CD14-positive monocyte (primary cell): ENCODE data around the gene FBXO41. TPM values are rescaled to one million over a fixed set of nuclear protein-coding genes. Genes with fewer than 3 reads are reported as not detected.
A peak's percentile ranks its signal among the peaks of the same experiment; 100 is the strongest.

Experiments used
- DNase-seq, 3 donors: peaks; one replicate each; pipeline ENCODE4 v3.0.0-alpha.2; 2011 to 2022
- H2AFZ ChIP-seq: 2 replicates; pipeline ENCODE4 v1.6.0; 2012; ENCODE audit warnings: mild to moderate bottlenecking, low read depth, low read length, inconsistent platforms; ENCODE audit not compliant: insufficient read depth, poor library complexity, severe bottlenecking
- H3K27ac ChIP-seq, 2 donors: 1 replicate in 1 of 2; 2 replicates in 1 of 2; pipeline ENCODE4 v1.5.1; 2012 to 2013; ENCODE audit warnings: low read length in 2 of 2, control low read depth in 1 of 2, inconsistent platforms in 1 of 2, low read depth in 1 of 2, mild to moderate bottlenecking in 1 of 2
- H3K27me3 ChIP-seq, 2 donors: one replicate each; pipeline versions ENCODE4 v1.6.0 to v1.6.1; 2011 to 2013; ENCODE audit warnings: low read length in 2 of 2; ENCODE audit not compliant: control insufficient read depth in 2 of 2, insufficient read depth in 2 of 2
- H3K36me3 ChIP-seq, 2 donors: replicated peaks in 1 of 2; 1 replicate in 1 of 2; 2 replicates in 1 of 2; pipeline versions ENCODE4 v1.5.1 to v1.6.1; 2012 to 2013; ENCODE audit warnings: low read length in 2 of 2, control low read depth in 1 of 2, inconsistent platforms in 1 of 2, mild to moderate bottlenecking in 1 of 2; ENCODE audit not compliant: insufficient read depth in 2 of 2, control insufficient read depth in 1 of 2
- H3K4me1 ChIP-seq, 2 donors: 1 replicate in 1 of 2; 2 replicates in 1 of 2; pipeline versions ENCODE4 v1.5.1 to v1.6.1; 2012 to 2013; ENCODE audit warnings: low read length in 2 of 2, control low read depth in 1 of 2, inconsistent platforms in 1 of 2, mild to moderate bottlenecking in 1 of 2, moderate library complexity in 1 of 2; ENCODE audit not compliant: insufficient read depth in 2 of 2, control insufficient read depth in 1 of 2
- H3K4me2 ChIP-seq: replicated peaks from 2 replicates; pipeline ENCODE3; 2012; ENCODE audit warnings: low read length, moderate library complexity, mild to moderate bottlenecking; ENCODE audit not compliant: poor library complexity, severe bottlenecking; ENCODE audit errors: extremely low read depth
- H3K4me3 ChIP-seq, 3 experiments: fragments of 200-600 bp in 1 of 3; sonication (generic) in 1 of 3; replicated peaks in 1 of 3; 1 replicate in 2 of 3; 2 replicates in 1 of 3; pipeline ENCODE4 v1.5.1; 2011 to 2013; ENCODE audit warnings: low read length in 3 of 3, mild to moderate bottlenecking in 3 of 3, control low read depth in 2 of 3, low read depth in 2 of 3, inconsistent platforms in 1 of 3, moderate library complexity in 1 of 3
- H3K79me2 ChIP-seq: 2 replicates; pipeline ENCODE4 v1.6.0; 2012; ENCODE audit warnings: mild to moderate bottlenecking, control low read depth, inconsistent platforms, low read length, moderate library complexity; ENCODE audit not compliant: insufficient read depth
- H3K9ac ChIP-seq: 2 replicates; pipeline ENCODE4 v1.6.0; 2017; ENCODE audit warnings: low read length, mild to moderate bottlenecking; ENCODE audit not compliant: insufficient read depth, poor library complexity, severe bottlenecking
- H3K9me3 ChIP-seq, 2 donors: replicated peaks in 1 of 2; 1 replicate in 1 of 2; 2 replicates in 1 of 2; pipeline versions ENCODE4 v1.5.1 to v1.6.1; 2012 to 2013; ENCODE audit warnings: low read length in 2 of 2, control low read depth in 1 of 2; ENCODE audit not compliant: control insufficient read depth in 1 of 2, insufficient read depth in 1 of 2
- H4K20me1 ChIP-seq: 2 replicates; pipeline ENCODE4 v1.6.0; 2012; ENCODE audit warnings: mild to moderate bottlenecking, low read length, control low read depth, moderate library complexity; ENCODE audit not compliant: insufficient read depth
- H3K27ac Mint-ChIP-seq, 7 donors: one replicate each; pipeline ENCODE4 v1.8.0; 2020; ENCODE audit warnings: mild to moderate bottlenecking in 7 of 7, mixed read lengths in 7 of 7, moderate library complexity in 6 of 7, inconsistent platforms in 2 of 7
- H3K27me3 Mint-ChIP-seq, 3 donors: one replicate each; pipeline ENCODE4 v1.8.0; 2021 to 2022; ENCODE audit warnings: low read depth in 3 of 3, mild to moderate bottlenecking in 3 of 3, mixed read lengths in 3 of 3, moderate library complexity in 3 of 3, inconsistent platforms in 1 of 3
- H3K36me3 Mint-ChIP-seq, 2 donors: one replicate each; pipeline ENCODE4 v1.8.0; 2020; ENCODE audit warnings: mixed read lengths in 2 of 2, inconsistent platforms in 1 of 2, mild to moderate bottlenecking in 1 of 2
- H3K4me1 Mint-ChIP-seq: one replicate; pipeline ENCODE4 v1.8.0; 2020; ENCODE audit warnings: mild to moderate bottlenecking, mixed read lengths
- H3K4me3 Mint-ChIP-seq, 2 donors: one replicate each; pipeline ENCODE4 v1.8.0; 2020; ENCODE audit warnings: mild to moderate bottlenecking in 2 of 2, mixed read lengths in 2 of 2, moderate library complexity in 1 of 2
- H3K9me3 Mint-ChIP-seq, 7 donors: one replicate each; pipeline ENCODE4 v1.8.0; 2020 to 2022; ENCODE audit warnings: mixed read lengths in 7 of 7, mild to moderate bottlenecking in 6 of 7, moderate library complexity in 6 of 7, inconsistent platforms in 2 of 7
- CTCF ChIP-seq: fragments of 200-600 bp; IDR thresholded peaks from one replicate; pipeline ENCODE4 v1.8.0; 2022; ENCODE audit warnings: antibody characterized with exemption, mild to moderate bottlenecking
- WGBS: methylation state at CpG from one replicate; pipeline ENCODE4 v1.1.5; 2013; ENCODE audit warnings: missing lambda C conversion rate; ENCODE audit not compliant: insufficient coverage; 5-methylcytosine and 5-hydroxymethylcytosine counted together
- intact Hi-C, 2 donors: fragments of 100-400 bp; cut with micrococcal nuclease; formaldehyde crosslinking; loops; one replicate each; pipeline versions ENCODE4 v1.15.0 to v1.15.1; 2023
- polyA plus RNA-seq, 3 donors: library from polyadenylated mRNA; depleted of rRNA in 1 of 3; unstranded in 2 of 3; stranded (reverse) in 1 of 3; fragments of 300-500 nt in 2 of 3; fragments of >200 nt in 1 of 3; fragmentation: Illumina TruSeq in 2 of 3; gene quantifications; 1 replicate in 2 of 3; 2 replicates in 1 of 3; pipeline ENCODE4 v1.2.3, GENCODE V29; 2012 to 2021

Gene FBXO41
- polyA plus RNA-seq, 3 donors = 0.29 to 17.1 (median 0.52) TPM

GRCh38 chr2:73225513-73226360 lies 58.5 kb downstream of the FBXO41 start:
- Histone ChIP-seq H3K9ac (peak overlapping the region; percentile 41), H3K4me3 (peak overlapping the region in 1 of 3 experiments; percentile 8), H4K20me1 (no peaks in the 10 kb centered on the region), H3K4me2 (peak overlapping the region; percentile 19), H3K27ac (peak overlapping the region; percentile 3 to 58), H3K4me1 (peaks cover 12 to 15% of the 10 kb centered on the region in 2 donors), H3K36me3 (peaks cover 8 to 46% of the 10 kb centered on the region in 2 donors), H3K79me2 (no peaks in the 10 kb centered on the region), H3K9me3 (no peaks in the 10 kb centered on the region), H3K27me3 (no peaks in the 10 kb centered on the region), H2AFZ (no peak overlapping the region)
- no peaks in the 10 kb centered on the region for H3K27me3 Mint-ChIP-seq
- H3K36me3 Mint-ChIP-seq = peaks cover 33% of the 10 kb centered on the region in 2 donors
- TF ChIP-seq CTCF = no peak
- intact Hi-C loops = no loop called here
- H3K9me3 Mint-ChIP-seq = no peaks in the 10 kb centered on the region
- peak in 1 of 3 donors; percentile 15 for DNase-seq
- 28% methylated on average over 5 of the region's 9 CpGs for WGBS
- peaks cover 12% of the 10 kb centered on the region for H3K4me1 Mint-ChIP-seq
- peak overlapping the region in 1 of 2 donors; percentile 2 for H3K4me3 Mint-ChIP-seq
- H3K27ac Mint-ChIP-seq = peak overlapping the region in 6 of 7 donors; percentile 35 to 74 (median 68)

- H3K4me3 Mint-ChIP-seq = no peak overlapping the region
- peaks cover 12 to 15% of the 10 kb centered on the region in 2 donors for H3K4me1 ChIP-seq
Measured at GRCh38 chr2:73223821-73224220, 60.5 kb downstream of the FBXO41 start.

More at GRCh38 chr2:73223821-73224220, 60.5 kb downstream of the FBXO41 start:
- Histone ChIP-seq H3K9ac (no peak overlapping the region), H3K4me3 (no peak overlapping the region), H3K36me3 (peaks cover 8 to 33% of the 10 kb centered on the region in 2 donors), H3K27ac (no peak overlapping the region), H3K4me2 (no peak overlapping the region), H4K20me1 (no peaks in the 10 kb centered on the region), H3K27me3 (no peaks in the 10 kb centered on the region), H3K79me2 (no peaks in the 10 kb centered on the region), H3K9me3 (no peaks in the 10 kb centered on the region), H2AFZ (no peak overlapping the region)
- H3K27ac Mint-ChIP-seq = no peak overlapping the region
- H3K9me3 Mint-ChIP-seq = no peaks in the 10 kb centered on the region
- no peak for TF ChIP-seq CTCF
- H3K36me3 Mint-ChIP-seq = peaks cover 32 to 34% of the 10 kb centered on the region in 2 donors
- DNase-seq = no peak
- H3K4me1 Mint-ChIP-seq = peaks cover 12% of the 10 kb centered on the region
- intact Hi-C loops = no loop called here
- peaks cover 0 to 1% (median 0%) of the 10 kb centered on the region in 3 donors for H3K27me3 Mint-ChIP-seq
- WGBS = 81% methylated on average over 3 of the region's 4 CpGs
